HG03460 (cell line): ENCODE data around the gene GPR89A.
"Not testable (repeated sequence)": the region's sequence is repeated elsewhere in the genome, so short reads cannot be mapped to it uniquely, and the experiment has no call there.

Experiments used
- ATAC-seq: cut with Tn5 transposase; IDR thresholded peaks from one replicate; pipeline ENCODE4 v1.9.1; 2021; ENCODE audit not compliant: unreplicated experiment

GPR89A gene

GRCh38 chr1:145607833-145608733 lies at the start of gene GPR89A:
Gene GPR89A, plus strand, starts transcription at chr1:145607988. Its CDS starts 146 bp downstream, at chr1:145608134.
- peak; percentile 97 for ATAC-seq

GRCh38 chr1:145586820-145587219 lies 21.0 kb upstream of the GPR89A start:
- ATAC-seq, result not testable (repeated sequence)

GRCh38 chr1:145590806-145591205 lies 17.0 kb upstream of the GPR89A start:
- ATAC-seq, result not testable (repeated sequence)

GRCh38 chr1:145592347-145592746 lies 15.4 kb upstream of the GPR89A start:
- ATAC-seq, result not testable (repeated sequence)

- ATAC-seq, result not testable (repeated sequence)
Measured at GRCh38 chr1:145595421-145595820, 12.4 kb upstream of the GPR89A start.

- not testable (repeated sequence) for ATAC-seq
Measured at GRCh38 chr1:145596236-145596635, 11.6 kb upstream of the GPR89A start.

GRCh38 chr1:145599426-145599825 lies 8.4 kb upstream of the GPR89A start:
- ATAC-seq, result not testable (repeated sequence)

GRCh38 chr1:145601593-145601992 lies 6.2 kb upstream of the GPR89A start:
- no peak for ATAC-seq

GRCh38 chr1:145606840-145607239 lies 948 bp upstream of the GPR89A start:
- not testable (repeated sequence) for ATAC-seq

GRCh38 chr1:145607289-145607688 lies 499 bp upstream of the GPR89A start:
- not testable (repeated sequence) for ATAC-seq

GRCh38 chr1:145610744-145611143 lies 3.0 kb downstream of the GPR89A start:
- ATAC-seq, result not testable (repeated sequence)

GRCh38 chr1:145620073-145620472 lies 12.3 kb downstream of the GPR89A start:
- ATAC-seq, result not testable (repeated sequence)

GRCh38 chr1:145622177-145622576 lies 14.4 kb downstream of the GPR89A start:
- ATAC-seq, result not testable (repeated sequence)

GRCh38 chr1:145636237-145636636 lies 28.4 kb downstream of the GPR89A start:
- ATAC-seq, result not testable (repeated sequence)

GRCh38 chr1:145641886-145642285 lies 34.1 kb downstream of the GPR89A start:
- ATAC-seq, result not testable (repeated sequence)

GRCh38 chr1:145643990-145644389 lies 36.2 kb downstream of the GPR89A start:
- ATAC-seq, result not testable (repeated sequence)

GRCh38 chr1:145656245-145656943 lies 48.6 kb downstream of the GPR89A start:
- not testable (repeated sequence) for ATAC-seq

- not testable (repeated sequence) for ATAC-seq
Measured at GRCh38 chr1:145662502-145662901, 54.7 kb downstream of the GPR89A start.

GRCh38 chr1:145665015-145665414 lies 57.2 kb downstream of the GPR89A start:
- ATAC-seq, result not testable (repeated sequence)

- ATAC-seq, result not testable (repeated sequence)
Measured at GRCh38 chr1:145670995-145671745, 63.4 kb downstream of the GPR89A start.

- ATAC-seq, result not testable (repeated sequence)
Measured at GRCh38 chr1:145673217-145673616, 65.4 kb downstream of the GPR89A start.
